Measurements from ENCODE around the gene SVIL. TPM values are rescaled to one million over a fixed set of nuclear protein-coding genes. Genes with fewer than 3 reads are reported as not detected.

The SVIL gene
- polyA plus RNA-seq, 1 donor from 2014 or later: 7.3 TPM

GRCh38 chr10:29482591-29483431 is 152.0 kb downstream of the SVIL start:
- Histone ChIP-seq H4K20me1 (ENCODE audit: insufficient read depth) (no peaks in the 10 kb centered on the region), H3K79me2 (replicated peaks; ENCODE audit: insufficient read depth, low read length) (no peaks in the 10 kb centered on the region), H3F3A (ENCODE audit: insufficient read depth, low read length, poor library complexity, severe bottlenecking) (no peaks in the 10 kb centered on the region), H3K9me2 (ENCODE audit: insufficient read depth, low read length) (no peaks in the 10 kb centered on the region), H3K4me3 (ENCODE audit: low read length) (no peak overlapping the region), H3K9me3 (ENCODE audit: low read length) (no peaks in the 10 kb centered on the region), H3K4me2 (ENCODE audit: low read length) (no peak overlapping the region), H3K9ac (ENCODE audit: low read length) (peak overlapping the region; percentile 31), H3K27ac (ENCODE audit: low read length) (peak overlapping the region; percentile 11), H3K27me3 (ENCODE audit: insufficient read depth, low read depth, low read length) (no peaks in the 10 kb centered on the region), H3K36me3 (ENCODE audit: insufficient read depth, low read length) (no peaks in the 10 kb centered on the region), H2AFZ (ENCODE audit: low read depth, low read length) (no peak overlapping the region)
- no peak for TF ChIP-seq SMC3 (conservative IDR thresholded peaks at IDR 0.05; ENCODE audit: poor library complexity)
- TF ChIP-seq, protein P1, sequence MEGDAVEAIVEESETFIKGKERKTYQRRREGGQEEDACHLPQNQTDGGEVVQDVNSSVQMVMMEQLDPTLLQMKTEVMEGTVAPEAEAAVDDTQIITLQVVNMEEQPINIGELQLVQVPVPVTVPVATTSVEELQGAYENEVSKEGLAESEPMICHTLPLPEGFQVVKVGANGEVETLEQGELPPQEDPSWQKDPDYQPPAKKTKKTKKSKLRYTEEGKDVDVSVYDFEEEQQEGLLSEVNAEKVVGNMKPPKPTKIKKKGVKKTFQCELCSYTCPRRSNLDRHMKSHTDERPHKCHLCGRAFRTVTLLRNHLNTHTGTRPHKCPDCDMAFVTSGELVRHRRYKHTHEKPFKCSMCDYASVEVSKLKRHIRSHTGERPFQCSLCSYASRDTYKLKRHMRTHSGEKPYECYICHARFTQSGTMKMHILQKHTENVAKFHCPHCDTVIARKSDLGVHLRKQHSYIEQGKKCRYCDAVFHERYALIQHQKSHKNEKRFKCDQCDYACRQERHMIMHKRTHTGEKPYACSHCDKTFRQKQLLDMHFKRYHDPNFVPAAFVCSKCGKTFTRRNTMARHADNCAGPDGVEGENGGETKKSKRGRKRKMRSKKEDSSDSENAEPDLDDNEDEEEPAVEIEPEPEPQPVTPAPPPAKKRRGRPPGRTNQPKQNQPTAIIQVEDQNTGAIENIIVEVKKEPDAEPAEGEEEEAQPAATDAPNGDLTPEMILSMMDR (IDR thresholded peaks at IDR 0.05; ENCODE audit: poor library complexity, severe bottlenecking): peak; percentile 24

- Histone ChIP-seq H3K9ac (ENCODE audit: low read length) (no peak overlapping the region), H3K9me3 (ENCODE audit: low read length) (no peaks in the 10 kb centered on the region), H3K27ac (ENCODE audit: low read length) (no peak overlapping the region), H4K20me1 (ENCODE audit: insufficient read depth) (no peaks in the 10 kb centered on the region), H3K36me3 (ENCODE audit: insufficient read depth, low read length) (no peaks in the 10 kb centered on the region), H2AFZ (ENCODE audit: low read depth, low read length) (no peak overlapping the region), H3K79me2 (replicated peaks; ENCODE audit: insufficient read depth, low read length) (no peaks in the 10 kb centered on the region), H3K4me2 (ENCODE audit: low read length) (no peak overlapping the region), H3K4me3 (ENCODE audit: low read length) (no peak overlapping the region), H3K9me2 (ENCODE audit: insufficient read depth, low read length) (no peaks in the 10 kb centered on the region), H3F3A (ENCODE audit: insufficient read depth, low read length, poor library complexity, severe bottlenecking) (no peaks in the 10 kb centered on the region), H3K27me3 (ENCODE audit: insufficient read depth, low read depth, low read length) (no peaks in the 10 kb centered on the region)
- TF ChIP-seq EZH2 (IDR thresholded peaks at IDR 0.05; ENCODE audit: borderline replicate concordance, insufficient read depth, low read length, poor library complexity, severe bottlenecking) (no peak), REST (IDR thresholded peaks at IDR 0.05; ENCODE audit: borderline replicate concordance) (no peak), EP300 (conservative IDR thresholded peaks at IDR 0.05; ENCODE audit: poor library complexity, severe bottlenecking) (no peak), SMC3 (conservative IDR thresholded peaks at IDR 0.05; ENCODE audit: poor library complexity) (no peak), RAD21 (conservative IDR thresholded peaks at IDR 0.05) (no peak), MXI1 (conservative IDR thresholded peaks at IDR 0.05; ENCODE audit: poor library complexity, severe bottlenecking) (no peak), TAF1 (IDR thresholded peaks at IDR 0.05; ENCODE audit: low read depth) (no peak), POLR2AphosphoS5 (IDR thresholded peaks at IDR 0.05) (no peak)
- TF ChIP-seq, protein P1 (IDR thresholded peaks at IDR 0.05; ENCODE audit: poor library complexity, severe bottlenecking): no peak
Measured at GRCh38 chr10:29481906-29482440, 152.8 kb downstream of the SVIL start.
